ENCODE data around the gene XPO6.

The XPO6 gene

DNA sequence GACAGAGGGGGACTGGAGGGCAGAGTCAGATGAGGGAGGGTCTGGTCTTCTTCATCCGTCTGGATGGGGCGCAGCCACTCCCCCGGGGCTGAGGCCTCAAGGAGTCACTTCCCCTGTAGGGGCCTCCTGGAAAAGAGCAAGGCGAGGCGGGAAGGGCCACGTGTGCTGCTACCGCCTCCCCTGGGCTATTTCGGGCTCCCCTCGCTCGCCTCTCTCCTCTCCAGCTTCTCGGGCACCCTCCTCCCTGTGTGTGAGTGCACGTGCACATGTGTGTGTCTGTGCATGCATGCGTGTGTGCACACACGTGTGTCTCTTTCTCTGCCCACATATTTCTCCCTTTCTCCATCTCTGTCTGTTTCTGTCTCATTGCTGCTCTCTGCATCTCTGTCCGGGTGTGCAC is 158.3 kb downstream of the XPO6 start:
- Histone ChIP-seq H3K4me3 (ENCODE audit: low read depth, low read length) (no peak overlapping the region), H3K4me1 (no peaks in the 10 kb centered on the region), H3K36me3 (no peaks in the 10 kb centered on the region), H3K9me3 (no peaks in the 10 kb centered on the region), H3K27me3 (no peaks in the 10 kb centered on the region; the same call in 1 of the 2 replicates)
- TF ChIP-seq, protein P1, sequence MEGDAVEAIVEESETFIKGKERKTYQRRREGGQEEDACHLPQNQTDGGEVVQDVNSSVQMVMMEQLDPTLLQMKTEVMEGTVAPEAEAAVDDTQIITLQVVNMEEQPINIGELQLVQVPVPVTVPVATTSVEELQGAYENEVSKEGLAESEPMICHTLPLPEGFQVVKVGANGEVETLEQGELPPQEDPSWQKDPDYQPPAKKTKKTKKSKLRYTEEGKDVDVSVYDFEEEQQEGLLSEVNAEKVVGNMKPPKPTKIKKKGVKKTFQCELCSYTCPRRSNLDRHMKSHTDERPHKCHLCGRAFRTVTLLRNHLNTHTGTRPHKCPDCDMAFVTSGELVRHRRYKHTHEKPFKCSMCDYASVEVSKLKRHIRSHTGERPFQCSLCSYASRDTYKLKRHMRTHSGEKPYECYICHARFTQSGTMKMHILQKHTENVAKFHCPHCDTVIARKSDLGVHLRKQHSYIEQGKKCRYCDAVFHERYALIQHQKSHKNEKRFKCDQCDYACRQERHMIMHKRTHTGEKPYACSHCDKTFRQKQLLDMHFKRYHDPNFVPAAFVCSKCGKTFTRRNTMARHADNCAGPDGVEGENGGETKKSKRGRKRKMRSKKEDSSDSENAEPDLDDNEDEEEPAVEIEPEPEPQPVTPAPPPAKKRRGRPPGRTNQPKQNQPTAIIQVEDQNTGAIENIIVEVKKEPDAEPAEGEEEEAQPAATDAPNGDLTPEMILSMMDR (IDR thresholded peaks at IDR 0.05; ENCODE audit: low read depth, low read length): no peak
- no peak for DNase-seq

DNA sequence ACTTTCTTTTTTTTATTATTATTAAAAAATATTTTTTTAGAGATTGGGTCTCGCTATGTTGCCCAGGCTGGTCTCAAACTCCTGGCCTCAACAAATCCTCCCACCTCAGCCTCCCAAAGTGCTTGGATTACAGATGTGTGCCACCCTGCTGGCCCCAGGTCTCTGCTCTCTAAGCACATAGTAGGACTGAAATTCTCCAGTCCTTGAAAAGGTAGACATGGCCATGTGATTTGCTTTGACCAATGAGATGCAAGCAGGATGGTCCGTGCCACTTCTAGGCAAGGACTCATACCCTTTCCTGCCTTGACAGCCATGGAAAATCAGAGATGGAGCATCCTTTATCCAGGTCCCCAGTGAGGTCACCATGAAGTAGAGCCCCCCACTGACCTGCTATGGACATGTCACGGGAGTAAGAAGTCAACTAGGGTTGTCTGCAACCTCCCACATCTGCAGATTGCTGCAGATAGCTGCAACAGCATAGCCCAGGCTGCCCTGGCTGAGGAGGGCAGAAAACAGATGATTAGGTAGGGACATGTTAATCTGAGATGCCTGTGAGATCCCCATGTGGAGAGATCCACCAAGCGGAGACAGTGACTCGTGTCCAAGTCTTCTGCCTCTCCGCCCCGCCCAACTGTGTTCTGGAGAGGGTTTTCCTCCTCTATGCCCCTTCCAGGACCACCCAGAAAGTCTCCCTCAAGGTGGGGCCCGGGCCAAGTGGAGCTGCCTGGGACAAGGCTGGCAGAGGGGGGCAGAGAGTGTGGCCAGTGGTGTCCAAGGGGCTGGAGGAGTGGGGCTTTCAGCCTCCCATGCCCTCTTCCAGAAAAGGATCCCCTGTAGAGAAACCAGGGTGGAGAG is 159.3 kb downstream of the XPO6 start:
- H3K36me3 ChIP-seq: no peaks in the 10 kb centered on the region
- H3K9me3 ChIP-seq: no peaks in the 10 kb centered on the region
- no peaks in the 10 kb centered on the region; the same call in 1 of the 2 replicates for H3K27me3 ChIP-seq
- TF ChIP-seq, protein P1 (IDR thresholded peaks at IDR 0.05; ENCODE audit: low read depth, low read length): no peak
- no peaks in the 10 kb centered on the region for H3K4me1 ChIP-seq
- H3K4me3 ChIP-seq (ENCODE audit: low read depth, low read length): no peak overlapping the region
- no peak for DNase-seq

DNA sequence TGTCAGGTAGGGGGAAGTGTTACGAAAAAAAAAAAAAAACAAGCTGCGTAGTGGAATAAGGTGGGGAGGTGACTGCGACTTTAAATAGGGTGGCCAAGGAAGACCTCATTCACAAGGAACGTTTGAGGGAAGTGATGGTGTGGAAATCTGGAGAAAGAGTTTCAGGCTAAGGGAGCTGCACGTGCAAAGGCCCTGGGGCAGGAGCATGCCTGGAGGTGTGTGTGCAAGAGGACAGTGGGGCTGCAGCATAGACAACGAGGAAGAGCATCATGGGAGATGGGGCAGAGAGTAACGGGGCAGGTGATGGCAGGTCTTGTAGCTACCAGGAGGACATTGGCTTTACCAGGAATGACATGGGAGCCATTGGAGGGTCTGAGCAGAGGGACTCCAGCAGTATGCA is 160.3 kb downstream of the XPO6 start:
- Histone ChIP-seq H3K36me3 (no peaks in the 10 kb centered on the region), H3K4me3 (ENCODE audit: low read depth, low read length) (no peak overlapping the region), H3K27me3 (no peaks in the 10 kb centered on the region; the same call in 1 of the 2 replicates), H3K9me3 (no peaks in the 10 kb centered on the region), H3K4me1 (no peaks in the 10 kb centered on the region)
- TF ChIP-seq, protein P1 (IDR thresholded peaks at IDR 0.05; ENCODE audit: low read depth, low read length): no peak
- DNase-seq: no peak
